Lung (tissue), 12 donors: ENCODE results near the gene OR5D16. TPM values are rescaled to one million over a fixed set of nuclear protein-coding genes. Genes with fewer than 3 reads are reported as not detected.

Source experiments
- ATAC-seq: fragments of 200-7000 bp; cut with Tn5 transposase; one replicate; pipeline ENCODE4 v1.9.1; 2020; ENCODE audit warnings: moderate number of reproducible peaks; ENCODE audit not compliant: insufficient read depth, low FRiP score
- DNase-seq, 3 donors: peaks; one replicate each; pipeline ENCODE4 v3.0.0-alpha.2; 2013 to 2017
- H3K27ac ChIP-seq, 2 donors: one replicate each; pipeline ENCODE4 v1.5.1; 2013; ENCODE audit warnings: mild to moderate bottlenecking in 2 of 2, moderate library complexity in 2 of 2, control low read depth in 1 of 2, inconsistent platforms in 1 of 2, low read depth in 1 of 2, low read length in 1 of 2
- H3K27me3 ChIP-seq, 3 donors: one replicate each; pipeline ENCODE4 v1.5.1; 2013; ENCODE audit warnings: low read length in 2 of 3; ENCODE audit not compliant: control insufficient read depth in 3 of 3, insufficient read depth in 3 of 3
- H3K36me3 ChIP-seq, 4 donors: one replicate each; pipeline ENCODE4 v1.5.1; 2013; ENCODE audit warnings: low read length in 4 of 4, mild to moderate bottlenecking in 1 of 4, moderate library complexity in 1 of 4; ENCODE audit not compliant: control insufficient read depth in 4 of 4, insufficient read depth in 4 of 4
- H3K4me1 ChIP-seq, 5 donors: one replicate each; pipeline ENCODE4 v1.5.1; 2013; ENCODE audit warnings: low read length in 5 of 5, mild to moderate bottlenecking in 2 of 5, moderate library complexity in 1 of 5; ENCODE audit not compliant: control insufficient read depth in 5 of 5, insufficient read depth in 5 of 5
- H3K4me3 ChIP-seq: one replicate; pipeline ENCODE4 v1.5.1; 2013; ENCODE audit warnings: mild to moderate bottlenecking, control low read depth, moderate library complexity
- H3K9ac ChIP-seq, 2 donors: one replicate each; pipeline ENCODE4 v1.5.1; 2013; ENCODE audit warnings: low read length in 2 of 2, control low read depth in 1 of 2; ENCODE audit not compliant: insufficient read depth in 1 of 2
- H3K9me3 ChIP-seq, 4 donors: one replicate each; pipeline ENCODE4 v1.5.1; 2013; ENCODE audit warnings: low read length in 3 of 4, mild to moderate bottlenecking in 1 of 4, moderate library complexity in 1 of 4; ENCODE audit not compliant: control insufficient read depth in 4 of 4, insufficient read depth in 3 of 4
- CTCF ChIP-seq: IDR thresholded peaks from 2 replicates; pipeline ENCODE4 v1.5.1; 2012; ENCODE audit warnings: mild to moderate bottlenecking; ENCODE audit errors: control extremely low read depth, extremely low read depth
- WGBS, 2 donors: extraction: QIAGEN DNeasy Blood & Tissue Kit; methylation state at CpG; one replicate each; pipeline ENCODE4 v1.1.7; 2013; 5-methylcytosine and 5-hydroxymethylcytosine counted together
- polyA plus RNA-seq, 2 donors: library from polyadenylated mRNA; stranded (reverse); fragments of 200-250 nt; gene quantifications; one replicate each; pipeline ENCODE4 v1.2.1, GENCODE V29; 2013
- total RNA-seq, 2 donors: library from RNA; depleted of rRNA in 1 of 2; stranded (reverse); fragments of >200 nt in 1 of 2; gene quantifications; one replicate each; pipeline ENCODE4 v1.2.1, GENCODE V29; 2014 to 2021
- donor health status: control.
- donor health status: control.
- donor health status: Bipolar disorder and iron deficiency.
- donor health status: healthy.
- donor health status: DM: yes; HTN: yes; CAD: no.

The OR5D16 gene
- total and polyA plus RNA-seq, 4 donors: not detected

GRCh38 chr11:55806248-55806647 lies 32.3 kb upstream of the OR5D16 start:
- Histone ChIP-seq H3K27ac (no peak overlapping the region), H3K9me3 (peaks cover 0 to 20% (median 4%) of the 10 kb centered on the region in 4 donors), H3K9ac (no peak overlapping the region), H3K36me3 (no peaks in the 10 kb centered on the region), H3K4me3 (no peak overlapping the region), H3K27me3 (no peaks in the 10 kb centered on the region), H3K4me1 (no peaks in the 10 kb centered on the region)
- 89 to 94% methylated on average over 1 of the region's 1 CpG for WGBS, 2 donors
- no peak for DNase-seq
- TF ChIP-seq CTCF: no peak
- ATAC-seq: no peak

GRCh38 chr11:55811067-55811466 lies 27.5 kb upstream of the OR5D16 start, which contains the start of gene OR5L1:
OR5L1 (plus strand) TSS chr11:55811367; CDS start chr11:55811467, 100 bp downstream.
- H3K9ac ChIP-seq: no peak within 1 kb of the TSS
- H3K36me3 ChIP-seq: no peaks in the 10 kb centered on the region
- H3K4me1 ChIP-seq: no peaks in the 10 kb centered on the region
- no peak within 1 kb of the TSS for H3K4me3 ChIP-seq
- DNase-seq: no peak
- no peak for ATAC-seq
- no peak within 1 kb of the TSS for H3K27ac ChIP-seq
- no peak for TF ChIP-seq CTCF
- 88 to 93% methylated on average over 1 of the region's 1 CpG for WGBS, 2 donors
- no peaks in the 10 kb centered on the region for H3K27me3 ChIP-seq
- H3K9me3 ChIP-seq: peaks cover 0 to 11% (median 5%) of the 10 kb centered on the region in 4 donors

GRCh38 chr11:55819330-55819729 lies 19.2 kb upstream of the OR5D16 start, which contains the start of gene OR5D18:
OR5D18 (plus strand) TSS chr11:55819630; CDS start chr11:55819630, 0 bp downstream.
- TF ChIP-seq CTCF: no peak
- no peak for ATAC-seq

GRCh38 chr11:55826919-55827318 lies 11.6 kb upstream of the OR5D16 start, which contains the start of gene OR5L2:
OR5L2 (plus strand) TSS chr11:55827219; CDS start chr11:55827219, 0 bp downstream.
- ATAC-seq: no peak
- no peak for TF ChIP-seq CTCF
- Histone ChIP-seq H3K27ac (no peak within 1 kb of the TSS), H3K27me3 (no peaks in the 10 kb centered on the region), H3K4me3 (no peak within 1 kb of the TSS), H3K9me3 (peaks cover 0 to 11% (median 1%) of the 10 kb centered on the region in 4 donors), H3K36me3 (no peaks in the 10 kb centered on the region), H3K4me1 (no peaks in the 10 kb centered on the region), H3K9ac (no peak within 1 kb of the TSS)
- no peak for DNase-seq

More at GRCh38 chr11:55819330-55819729, 19.2 kb upstream of the OR5D16 start, which contains the start of gene OR5D18:
- H3K9ac ChIP-seq: no peak within 1 kb of the TSS
- H3K4me1 ChIP-seq: no peaks in the 10 kb centered on the region
- peaks cover 0 to 11% (median 0%) of the 10 kb centered on the region in 4 donors for H3K9me3 ChIP-seq
- no peak within 1 kb of the TSS for H3K27ac ChIP-seq
- H3K27me3 ChIP-seq: no peaks in the 10 kb centered on the region
- no peaks in the 10 kb centered on the region for H3K36me3 ChIP-seq
- no peak for DNase-seq
- 85 to 86% methylated on average over 5 of the region's 5 CpGs for WGBS, 2 donors
- no peak within 1 kb of the TSS for H3K4me3 ChIP-seq
